ENCODE measurements around the gene GNG10.

- TF ChIP-seq, protein P1, sequence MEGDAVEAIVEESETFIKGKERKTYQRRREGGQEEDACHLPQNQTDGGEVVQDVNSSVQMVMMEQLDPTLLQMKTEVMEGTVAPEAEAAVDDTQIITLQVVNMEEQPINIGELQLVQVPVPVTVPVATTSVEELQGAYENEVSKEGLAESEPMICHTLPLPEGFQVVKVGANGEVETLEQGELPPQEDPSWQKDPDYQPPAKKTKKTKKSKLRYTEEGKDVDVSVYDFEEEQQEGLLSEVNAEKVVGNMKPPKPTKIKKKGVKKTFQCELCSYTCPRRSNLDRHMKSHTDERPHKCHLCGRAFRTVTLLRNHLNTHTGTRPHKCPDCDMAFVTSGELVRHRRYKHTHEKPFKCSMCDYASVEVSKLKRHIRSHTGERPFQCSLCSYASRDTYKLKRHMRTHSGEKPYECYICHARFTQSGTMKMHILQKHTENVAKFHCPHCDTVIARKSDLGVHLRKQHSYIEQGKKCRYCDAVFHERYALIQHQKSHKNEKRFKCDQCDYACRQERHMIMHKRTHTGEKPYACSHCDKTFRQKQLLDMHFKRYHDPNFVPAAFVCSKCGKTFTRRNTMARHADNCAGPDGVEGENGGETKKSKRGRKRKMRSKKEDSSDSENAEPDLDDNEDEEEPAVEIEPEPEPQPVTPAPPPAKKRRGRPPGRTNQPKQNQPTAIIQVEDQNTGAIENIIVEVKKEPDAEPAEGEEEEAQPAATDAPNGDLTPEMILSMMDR (IDR thresholded peaks at IDR 0.05) = no peak
- no peak for TF ChIP-seq POLR2AphosphoS5 (IDR thresholded peaks at IDR 0.05)
These were observed 15.0 kb upstream of the GNG10 start for GRCh38 chr9:111646417-111646816.

Data from upper lobe of left lung (tissue), 4 donors.